Mammary epithelial cell (primary cell): Measurements from ENCODE around the gene AUTS2.

ENCODE experiments used
- EZH2 ChIP-seq: IDR thresholded peaks from 2 replicates; pipeline ENCODE4 v1.6.1; 2012; ENCODE audit warnings: low read length, inconsistent platforms, borderline replicate concordance
- TF ChIP-seq, protein P1 (sequence below), 2 donors: IDR thresholded peaks in 1 of 2; conservative IDR thresholded peaks in 1 of 2; 2 replicates each; pipeline ENCODE4 v1.5.1; 2011 to 2012; ENCODE audit warnings: inconsistent platforms in 2 of 2, low read length in 2 of 2, mild to moderate bottlenecking in 2 of 2, control low read depth in 1 of 2, low read depth in 1 of 2; ENCODE audit not compliant: insufficient read depth in 1 of 2; ENCODE audit errors: extremely low read depth in 1 of 2

DNA sequence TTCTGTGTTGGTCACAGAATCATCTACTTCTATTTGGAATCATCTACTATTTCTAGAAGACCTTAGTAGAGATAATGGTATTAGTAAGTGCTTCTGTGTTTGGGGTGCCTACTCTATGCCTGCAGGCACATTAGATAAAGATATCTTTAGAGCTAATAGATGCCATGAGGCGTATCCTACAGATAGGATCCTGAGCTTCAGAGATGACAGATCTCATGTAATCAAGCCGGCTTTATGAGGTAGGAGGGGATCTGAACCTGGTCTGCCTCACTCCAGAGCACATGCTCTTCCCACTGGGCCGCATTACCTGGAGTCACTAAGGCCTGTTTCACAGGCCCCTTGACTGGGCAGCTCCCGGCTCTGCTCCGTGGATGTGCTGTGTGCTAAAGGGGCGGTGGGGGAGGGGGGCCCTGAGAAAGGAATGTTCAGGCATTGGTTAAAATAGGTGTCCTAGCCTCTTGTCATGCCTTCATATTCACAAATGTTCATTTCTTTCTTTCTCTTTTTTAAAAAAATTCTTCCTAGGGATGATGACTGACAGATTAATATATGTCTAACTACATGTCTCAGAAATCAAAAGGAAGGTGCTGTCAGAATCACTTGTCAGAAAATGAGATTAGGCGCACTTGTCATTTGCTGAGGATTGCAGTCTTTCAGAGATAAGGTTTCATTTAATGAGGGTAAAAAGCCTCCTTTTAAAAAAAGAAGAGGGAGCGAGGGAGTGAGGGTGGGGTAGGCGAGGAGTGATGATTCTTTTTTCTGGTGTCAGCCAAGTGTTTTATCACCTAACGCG is 1075.7 kb downstream of the AUTS2 start:
- no peak for TF ChIP-seq EZH2
- TF ChIP-seq, protein P1, sequence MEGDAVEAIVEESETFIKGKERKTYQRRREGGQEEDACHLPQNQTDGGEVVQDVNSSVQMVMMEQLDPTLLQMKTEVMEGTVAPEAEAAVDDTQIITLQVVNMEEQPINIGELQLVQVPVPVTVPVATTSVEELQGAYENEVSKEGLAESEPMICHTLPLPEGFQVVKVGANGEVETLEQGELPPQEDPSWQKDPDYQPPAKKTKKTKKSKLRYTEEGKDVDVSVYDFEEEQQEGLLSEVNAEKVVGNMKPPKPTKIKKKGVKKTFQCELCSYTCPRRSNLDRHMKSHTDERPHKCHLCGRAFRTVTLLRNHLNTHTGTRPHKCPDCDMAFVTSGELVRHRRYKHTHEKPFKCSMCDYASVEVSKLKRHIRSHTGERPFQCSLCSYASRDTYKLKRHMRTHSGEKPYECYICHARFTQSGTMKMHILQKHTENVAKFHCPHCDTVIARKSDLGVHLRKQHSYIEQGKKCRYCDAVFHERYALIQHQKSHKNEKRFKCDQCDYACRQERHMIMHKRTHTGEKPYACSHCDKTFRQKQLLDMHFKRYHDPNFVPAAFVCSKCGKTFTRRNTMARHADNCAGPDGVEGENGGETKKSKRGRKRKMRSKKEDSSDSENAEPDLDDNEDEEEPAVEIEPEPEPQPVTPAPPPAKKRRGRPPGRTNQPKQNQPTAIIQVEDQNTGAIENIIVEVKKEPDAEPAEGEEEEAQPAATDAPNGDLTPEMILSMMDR (conservative IDR thresholded peaks at IDR 0.05 in 1 of 2, IDR thresholded peaks at IDR 0.05 in 1 of 2; ENCODE audit: extremely low read depth in 1 of 2, insufficient read depth in 1 of 2, low read depth in 1 of 2, low read length in 2 of 2): no peak
